ENCODE data around the gene RAP1GAP2. TPM values are rescaled to one million over a fixed set of nuclear protein-coding genes. Genes with fewer than 3 reads are reported as not detected.
"Not testable (repeated sequence)": the region's sequence is repeated elsewhere in the genome, so short reads cannot be mapped to it uniquely, and the experiment has no call there.

The RAP1GAP2 gene
- total RNA-seq, 1 donor from 2014 or later: 57.2 TPM

DNA sequence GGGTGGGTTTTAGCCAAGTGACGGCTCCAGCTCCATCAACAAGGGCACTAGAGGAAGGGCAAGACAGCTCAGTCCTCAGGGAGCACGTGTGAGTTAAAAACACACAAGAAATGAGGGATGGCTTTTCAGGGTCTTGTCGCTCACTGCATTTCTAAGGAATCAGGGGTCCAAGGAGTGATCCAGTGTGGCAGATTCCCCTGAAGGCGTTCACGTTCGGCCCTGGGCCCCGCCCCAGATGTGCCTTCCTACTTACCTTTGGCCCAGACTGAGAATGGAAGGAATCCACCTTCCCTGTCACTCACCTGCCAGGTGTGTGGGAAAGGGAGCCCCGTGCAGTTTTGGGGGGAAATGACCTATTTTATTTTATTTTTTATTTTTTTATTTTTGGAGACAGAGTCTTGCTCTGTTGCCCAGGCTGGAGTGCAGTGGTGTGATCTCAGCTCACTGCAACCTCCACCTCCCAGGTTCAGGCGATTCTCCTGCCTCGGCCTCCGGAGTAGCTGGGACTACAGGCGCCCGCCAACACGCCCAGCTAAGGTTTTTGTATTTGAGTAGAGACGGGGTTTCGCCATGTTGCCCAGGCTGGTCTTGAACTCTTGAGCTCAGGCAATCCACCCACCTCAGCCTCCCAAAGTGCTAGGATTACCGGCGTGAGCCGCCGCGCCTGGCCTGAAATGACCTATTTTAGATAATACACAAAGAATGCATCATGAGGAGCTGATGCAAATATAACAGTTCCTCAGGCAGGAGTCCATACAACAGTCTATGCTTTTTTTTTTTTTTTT, 195.3 kb downstream of the RAP1GAP2 start:
- ATAC-seq; DNase-seq (ENCODE audit: missing footprints); intact Hi-C loops (cut with DNase I): not testable (repeated sequence)

DNA sequence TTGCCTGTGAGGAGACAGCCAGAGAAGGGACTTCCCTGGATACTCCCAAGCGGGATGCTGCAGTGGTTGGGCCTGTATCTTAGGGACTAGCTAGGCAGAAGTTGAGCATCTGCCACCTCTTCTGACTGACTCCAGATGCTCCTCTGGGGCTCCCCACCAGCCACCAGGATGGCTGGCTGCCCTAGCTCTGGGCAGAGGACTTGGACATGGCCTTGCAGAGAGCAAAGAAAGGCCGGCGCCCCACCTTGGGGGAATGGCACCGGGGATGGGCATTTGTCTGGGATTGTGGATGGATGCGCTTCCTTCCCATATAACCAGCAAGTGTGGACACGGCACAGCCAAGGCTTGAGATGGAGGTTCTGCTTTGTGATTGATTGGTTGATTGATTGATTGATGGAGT, 198.2 kb downstream of the RAP1GAP2 start:
- ATAC-seq (no peak), DNase-seq (ENCODE audit: missing footprints) (no peak)
- intact Hi-C loops (cut with DNase I): no loop called here

DNA sequence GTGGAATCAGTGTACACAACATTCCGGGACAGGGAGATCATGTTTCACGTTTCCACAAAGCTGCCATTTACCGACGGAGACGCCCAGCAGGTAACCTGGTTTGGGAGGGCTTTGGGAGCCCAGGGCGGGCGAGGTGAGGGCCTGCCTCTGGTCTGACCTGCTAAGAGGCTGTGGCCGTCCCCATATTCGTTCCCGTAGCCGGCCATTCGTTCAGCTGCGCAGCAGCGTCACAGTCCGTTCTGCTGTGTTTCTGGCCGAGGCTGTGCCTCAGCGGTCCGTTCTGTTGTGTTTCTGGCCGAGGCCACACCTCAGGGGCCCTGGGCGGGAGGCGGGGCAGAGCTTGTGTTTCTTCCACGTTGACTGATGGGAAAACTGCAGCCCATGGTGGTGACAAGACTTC, 199.1 kb downstream of the RAP1GAP2 start:
- DNase-seq (ENCODE audit: missing footprints) (no peak), ATAC-seq (no peak)

DNA sequence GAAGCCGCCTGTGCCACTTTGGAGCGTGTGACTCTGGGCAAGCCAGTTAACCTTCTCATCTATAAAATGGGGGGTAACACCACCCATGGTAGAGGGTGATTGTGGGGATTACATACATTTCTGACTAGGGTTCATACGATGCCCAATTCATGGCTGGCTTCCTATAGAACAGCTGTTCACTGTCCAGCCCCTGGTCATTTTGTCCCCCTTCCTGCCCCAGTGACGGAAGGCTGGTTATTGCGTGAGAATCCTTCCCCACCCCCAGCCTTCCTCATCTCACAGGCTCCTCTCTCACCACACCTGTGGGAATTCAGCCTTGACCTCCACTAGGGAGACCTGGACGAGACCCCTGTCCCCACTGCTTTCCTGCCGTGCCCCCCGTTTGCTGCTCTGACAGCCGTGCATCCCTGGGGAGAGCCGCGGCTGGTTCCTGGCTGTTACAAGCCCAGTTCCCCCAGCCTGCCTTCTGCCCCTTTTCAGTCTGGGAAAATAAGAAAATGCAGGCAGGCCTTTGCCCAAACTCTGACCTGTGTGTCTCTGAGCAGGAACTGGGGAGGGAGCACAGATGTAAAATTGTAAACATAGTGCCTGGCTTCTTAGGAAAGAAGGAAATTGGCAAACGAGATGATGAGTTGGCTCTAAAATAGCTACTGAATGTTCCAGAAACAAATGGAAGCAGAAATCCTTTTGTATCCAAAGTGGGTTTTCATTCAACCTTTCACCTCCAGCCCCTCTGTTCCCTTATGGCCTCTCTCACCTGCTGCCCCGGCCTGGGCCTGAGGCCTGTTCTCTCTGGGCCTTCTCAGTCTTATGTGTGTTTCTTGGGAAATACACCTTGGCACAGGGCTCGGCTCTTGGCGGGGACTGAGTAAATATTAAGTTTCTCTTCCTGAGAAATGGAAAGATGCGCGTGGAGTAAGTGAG, 199.9 kb downstream of the RAP1GAP2 start:
- no peak for ATAC-seq
- no peak for DNase-seq (ENCODE audit: missing footprints)
- intact Hi-C loops (cut with DNase I): no loop called here

More for the DNA sequence above, 199.1 kb downstream of the RAP1GAP2 start:
- intact Hi-C loops (cut with DNase I): no loop called here

DNA sequence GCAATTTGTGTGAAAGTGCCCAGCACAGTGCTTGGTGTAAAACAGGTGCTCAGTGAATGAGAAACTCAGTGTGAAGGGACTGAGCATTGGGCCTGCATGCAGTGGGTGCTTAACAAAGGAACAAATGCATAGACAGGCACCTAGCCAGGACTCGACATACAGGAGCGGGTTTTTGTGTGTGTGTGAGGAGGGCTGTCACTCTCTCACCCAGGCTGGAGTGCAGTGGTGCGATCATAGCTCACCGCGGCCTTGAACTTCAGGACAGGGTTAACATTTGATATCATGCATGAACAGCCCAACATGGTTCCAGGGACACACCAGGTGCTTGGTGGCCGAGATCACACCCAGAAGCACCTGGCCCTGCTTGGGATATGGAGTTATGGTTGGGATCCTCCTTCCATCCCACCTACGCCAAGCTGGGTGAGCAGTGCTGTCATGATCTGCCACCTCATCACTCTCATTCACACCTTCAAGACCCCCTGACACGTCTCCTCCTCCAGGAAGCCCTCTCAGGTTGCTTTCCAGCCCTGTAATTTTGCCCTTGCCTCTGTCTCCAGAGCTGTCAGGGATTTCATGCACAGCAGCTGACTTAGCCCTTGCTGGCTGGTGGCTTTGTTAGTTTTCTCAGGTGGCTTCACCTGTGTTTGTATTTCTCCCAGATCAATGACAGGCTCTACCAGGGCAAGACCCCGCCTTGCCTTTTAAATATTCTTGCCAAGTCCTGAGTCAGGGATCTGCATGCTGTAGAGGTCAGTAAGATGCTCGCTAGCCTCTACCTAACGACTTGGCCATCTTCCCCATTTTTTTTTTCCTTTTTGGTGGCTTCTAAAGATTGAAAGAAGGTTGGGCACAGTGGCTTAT, 200.8 kb downstream of the RAP1GAP2 start:
- intact Hi-C loops (cut with DNase I): no loop called here
- no peak for ATAC-seq

DNA sequence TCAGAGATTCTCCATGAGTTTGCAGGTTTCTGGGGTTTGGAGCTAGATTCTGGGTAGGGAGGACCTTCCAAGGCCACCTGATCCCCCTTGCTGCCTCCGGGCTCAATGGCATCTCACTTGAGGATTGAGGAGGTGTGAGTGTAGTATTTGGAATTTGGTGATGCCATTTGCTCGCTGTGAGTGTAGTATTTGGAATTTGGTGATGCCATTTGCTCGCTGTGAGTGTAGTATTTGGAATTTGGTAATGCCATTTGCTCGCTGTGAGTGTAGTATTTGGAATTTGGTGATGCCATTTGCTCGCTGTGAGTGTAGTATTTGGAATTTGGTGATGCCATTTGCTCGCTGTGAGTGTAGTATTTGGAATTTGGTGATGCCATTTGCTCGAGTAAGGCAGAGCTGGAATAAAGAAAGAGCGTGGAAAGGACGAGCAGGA, 202.2 kb downstream of the RAP1GAP2 start:
- DNase-seq (ENCODE audit: missing footprints); intact Hi-C loops (cut with DNase I); ATAC-seq: not testable (repeated sequence)

More for the DNA sequence above, 200.8 kb downstream of the RAP1GAP2 start:
- DNase-seq (ENCODE audit: missing footprints): no peak

DNA sequence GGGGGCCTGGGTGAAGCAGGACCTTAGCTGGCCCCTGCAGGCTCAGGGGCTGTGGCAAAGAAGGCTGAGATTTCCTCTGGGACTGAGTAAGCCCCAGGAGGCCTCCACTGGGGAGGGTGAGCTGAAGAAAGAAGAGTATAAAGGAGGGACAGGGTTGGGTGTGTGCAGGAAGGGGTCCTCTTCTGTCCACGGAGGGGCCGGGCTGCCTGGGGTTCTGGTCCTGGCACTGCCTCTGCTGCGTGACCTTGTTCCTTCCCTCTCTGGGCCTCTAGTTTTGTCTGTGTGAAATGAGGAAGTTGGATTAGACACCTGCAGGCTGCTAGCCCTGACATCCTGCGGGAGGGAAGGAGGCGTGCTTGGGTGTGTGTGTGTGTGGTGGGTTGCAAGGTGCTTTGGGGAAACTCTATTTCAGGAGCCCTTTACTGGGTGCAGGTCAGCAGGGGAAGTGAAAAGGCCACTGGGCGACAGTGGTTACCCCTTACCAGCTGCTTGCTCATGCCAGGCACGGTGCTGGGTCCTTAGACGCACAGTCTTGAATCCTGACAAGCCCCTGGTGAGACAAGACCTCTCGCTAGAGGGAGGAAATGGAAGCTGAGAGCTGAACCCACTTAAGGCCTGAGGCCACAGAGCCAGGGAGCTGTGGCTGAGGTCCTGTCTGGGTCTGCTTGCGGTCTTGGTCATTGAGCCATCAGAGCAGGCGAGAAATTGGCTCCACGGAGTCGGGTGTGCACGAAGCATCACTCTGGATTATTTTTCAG, 206.5 kb downstream of the RAP1GAP2 start:
- DNase-seq (ENCODE audit: missing footprints): no peak
- ATAC-seq: no peak
- intact Hi-C loops (cut with DNase I): no loop called here

DNA sequence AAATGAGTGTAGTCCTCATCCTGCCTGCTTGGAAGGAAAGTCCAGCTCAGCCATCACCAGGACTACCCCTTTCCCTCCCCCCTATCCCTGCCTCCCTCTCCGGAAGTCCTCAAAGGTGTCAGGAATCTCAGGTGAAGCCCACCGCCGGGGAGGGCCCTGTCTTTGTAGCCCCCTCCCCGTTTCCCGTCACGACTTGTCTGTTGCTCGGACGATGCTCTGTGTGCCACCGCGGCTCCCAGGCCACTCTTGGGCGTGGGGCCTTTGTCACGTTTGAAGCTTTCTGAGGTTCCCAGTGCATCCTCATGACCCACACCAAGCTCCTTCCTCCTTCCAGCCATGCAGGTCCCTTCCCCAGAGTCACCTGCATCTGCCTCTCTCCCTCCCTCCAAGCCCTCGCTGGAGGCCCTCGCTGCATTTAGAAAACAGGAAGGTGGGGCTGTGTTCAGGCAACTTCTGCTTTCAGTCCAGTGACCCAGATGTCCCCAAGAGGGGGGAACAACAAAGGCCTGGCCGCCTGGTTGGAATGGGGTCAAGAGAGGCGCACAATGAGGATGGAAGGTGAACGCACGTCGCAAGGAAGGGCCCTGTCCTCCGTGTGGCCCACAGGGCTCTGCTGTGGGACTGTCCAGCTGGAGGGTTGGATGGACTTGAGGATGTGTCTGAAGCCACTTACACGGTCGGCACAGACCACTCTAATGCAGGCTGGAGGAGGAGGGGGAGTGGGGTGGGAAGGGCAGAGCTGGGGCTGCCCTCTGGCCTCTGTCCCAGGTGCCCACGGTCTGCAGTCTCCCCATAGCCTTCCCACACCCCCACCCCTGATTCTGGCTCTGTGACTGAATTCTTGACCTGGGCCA, 207.3 kb downstream of the RAP1GAP2 start:
- peak; percentile 76 for DNase-seq (ENCODE audit: missing footprints)
- ATAC-seq: peak; percentile 21
- intact Hi-C loops (cut with DNase I): loop anchor here (1.0 to 2.0 kb wide), 3 partner anchors 26 to 151 kb away; no protein-coding TSS in a partner anchor

DNA sequence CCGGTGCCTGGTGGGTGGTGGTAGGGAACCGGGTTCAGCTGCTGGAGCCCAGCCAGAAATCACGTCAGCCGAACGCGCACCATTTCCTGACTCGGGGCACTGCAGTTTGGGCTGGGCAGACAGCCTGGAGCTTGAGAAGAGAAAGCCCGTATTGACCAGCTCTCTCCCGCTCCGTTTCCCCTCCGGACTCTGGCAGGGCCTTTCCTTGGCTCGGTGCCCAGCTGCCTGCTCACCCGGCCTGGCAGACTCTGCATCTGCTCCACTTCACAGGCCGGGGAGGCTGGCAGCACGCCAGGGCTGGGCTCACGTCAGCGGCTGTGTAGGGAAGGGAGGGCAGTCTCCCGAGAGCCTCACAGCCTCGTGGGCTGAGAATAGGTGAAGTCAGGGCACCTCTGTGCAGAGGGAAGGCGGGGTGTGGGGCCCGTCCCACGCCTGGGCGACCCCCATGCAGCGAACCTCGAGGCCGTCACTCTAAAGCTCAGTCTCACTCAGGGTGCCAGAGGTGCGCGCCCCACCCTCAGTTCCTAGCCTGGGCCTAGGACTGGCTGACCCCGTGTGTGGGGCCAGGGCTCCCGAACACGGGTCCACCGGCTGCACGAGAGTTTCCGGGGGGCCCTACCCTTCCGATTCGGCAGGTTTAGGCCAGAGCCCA, 208.0 kb downstream of the RAP1GAP2 start:
- DNase-seq (ENCODE audit: missing footprints) (peak; percentile 99), ATAC-seq (peak; percentile 96)
- intact Hi-C loops (cut with DNase I): loop anchor here (1.0 to 2.0 kb wide), 3 partner anchors 25 to 151 kb away; no protein-coding TSS in a partner anchor

DNA sequence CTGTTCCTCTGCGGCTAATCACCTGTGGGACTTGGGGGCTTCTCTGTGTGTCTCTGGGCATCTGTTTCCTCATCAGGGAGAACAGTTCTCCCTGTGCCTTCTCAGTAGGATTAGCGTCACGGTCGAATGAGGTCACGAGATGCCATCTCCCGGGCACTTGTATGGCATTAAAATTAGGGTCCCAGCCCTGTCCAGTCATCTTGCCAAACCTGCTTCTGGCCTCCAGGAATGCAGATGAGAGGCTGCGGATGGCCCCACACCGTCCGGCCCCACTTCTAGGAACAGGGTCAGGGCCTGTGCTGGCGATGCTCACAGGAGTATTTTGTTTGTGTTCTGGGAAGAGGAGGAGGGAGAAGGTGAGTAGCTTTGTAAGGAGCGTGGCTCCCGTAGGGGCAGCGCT, 208.7 kb downstream of the RAP1GAP2 start:
- no peak for DNase-seq (ENCODE audit: missing footprints)
- intact Hi-C loops (cut with DNase I): loop anchor here (1.0 to 2.0 kb wide), 3 partner anchors 24 to 152 kb away; no protein-coding TSS in a partner anchor
- ATAC-seq: no peak

DNA sequence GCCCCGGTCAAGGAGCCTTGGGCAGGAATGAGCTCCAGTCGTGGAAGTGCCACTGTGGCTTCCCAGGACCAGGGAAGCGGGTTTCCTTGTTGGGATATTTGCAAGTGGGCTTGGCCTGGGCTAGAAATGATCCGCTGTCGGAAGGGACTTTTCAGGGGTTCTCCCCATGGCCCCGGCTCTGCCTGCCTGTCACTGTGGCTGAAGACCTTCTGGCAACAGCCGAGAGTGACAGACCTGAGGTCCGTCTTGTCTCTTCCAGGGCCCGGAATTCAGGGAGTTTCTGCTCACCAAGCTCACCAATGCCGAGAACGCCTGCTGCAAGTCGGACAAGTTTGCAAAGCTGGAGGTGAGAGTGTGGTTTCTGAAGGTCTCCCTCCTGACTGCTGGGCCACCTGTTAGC, 209.5 kb downstream of the RAP1GAP2 start:
- intact Hi-C loops (cut with DNase I): loop anchor here (2.0 kb wide), 1 partner anchor 153 kb away; no protein-coding TSS in a partner anchor
- no peak for DNase-seq (ENCODE audit: missing footprints)
- ATAC-seq: no peak

DNA sequence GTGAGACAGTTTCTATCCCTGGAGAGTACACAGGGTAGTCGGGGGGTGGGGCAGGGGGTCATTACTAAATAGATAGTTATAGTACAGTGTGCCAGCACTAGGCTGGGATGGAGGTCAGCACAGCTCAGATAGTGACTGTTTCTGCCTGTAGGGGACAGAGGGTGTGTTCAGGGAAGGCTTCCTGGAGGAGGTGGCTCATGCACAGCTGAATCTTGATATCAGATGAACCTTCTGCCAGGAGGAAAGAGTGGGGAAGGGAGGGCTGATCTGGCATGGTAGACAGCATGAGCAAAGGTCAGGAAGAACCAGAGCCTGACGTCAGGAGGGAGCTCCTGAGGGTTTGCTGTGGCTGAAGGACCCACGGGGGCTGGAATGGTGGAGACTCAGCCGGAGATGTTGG, 210.6 kb downstream of the RAP1GAP2 start:
- intact Hi-C loops (cut with DNase I): no loop called here
- ATAC-seq: no peak
- no peak for DNase-seq (ENCODE audit: missing footprints)

DNA sequence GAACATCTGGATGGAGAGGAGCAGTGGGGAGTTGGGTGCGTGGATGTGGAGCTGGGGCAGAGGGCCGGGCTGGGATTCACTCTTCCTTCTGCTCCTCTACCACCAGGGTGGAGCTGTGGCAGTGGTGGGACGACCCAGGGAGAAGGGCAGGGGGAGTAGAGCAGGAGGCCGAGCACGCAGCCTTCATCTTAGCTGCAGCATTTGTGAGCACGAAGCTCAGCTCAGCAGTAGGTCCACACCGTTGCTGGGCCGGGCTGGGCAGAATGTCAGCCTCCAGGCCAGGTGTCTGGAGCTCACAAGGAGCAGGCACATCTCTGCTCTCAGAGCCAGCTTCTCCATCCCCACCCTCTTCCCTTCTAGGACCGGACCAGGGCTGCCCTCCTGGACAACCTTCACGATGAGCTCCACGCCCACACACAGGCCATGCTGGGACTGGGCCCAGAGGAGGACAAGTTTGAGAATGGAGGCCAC, 211.4 kb downstream of the RAP1GAP2 start:
- intact Hi-C loops (cut with DNase I): no loop called here
- ATAC-seq (no peak), DNase-seq (ENCODE audit: missing footprints) (no peak)

DNA sequence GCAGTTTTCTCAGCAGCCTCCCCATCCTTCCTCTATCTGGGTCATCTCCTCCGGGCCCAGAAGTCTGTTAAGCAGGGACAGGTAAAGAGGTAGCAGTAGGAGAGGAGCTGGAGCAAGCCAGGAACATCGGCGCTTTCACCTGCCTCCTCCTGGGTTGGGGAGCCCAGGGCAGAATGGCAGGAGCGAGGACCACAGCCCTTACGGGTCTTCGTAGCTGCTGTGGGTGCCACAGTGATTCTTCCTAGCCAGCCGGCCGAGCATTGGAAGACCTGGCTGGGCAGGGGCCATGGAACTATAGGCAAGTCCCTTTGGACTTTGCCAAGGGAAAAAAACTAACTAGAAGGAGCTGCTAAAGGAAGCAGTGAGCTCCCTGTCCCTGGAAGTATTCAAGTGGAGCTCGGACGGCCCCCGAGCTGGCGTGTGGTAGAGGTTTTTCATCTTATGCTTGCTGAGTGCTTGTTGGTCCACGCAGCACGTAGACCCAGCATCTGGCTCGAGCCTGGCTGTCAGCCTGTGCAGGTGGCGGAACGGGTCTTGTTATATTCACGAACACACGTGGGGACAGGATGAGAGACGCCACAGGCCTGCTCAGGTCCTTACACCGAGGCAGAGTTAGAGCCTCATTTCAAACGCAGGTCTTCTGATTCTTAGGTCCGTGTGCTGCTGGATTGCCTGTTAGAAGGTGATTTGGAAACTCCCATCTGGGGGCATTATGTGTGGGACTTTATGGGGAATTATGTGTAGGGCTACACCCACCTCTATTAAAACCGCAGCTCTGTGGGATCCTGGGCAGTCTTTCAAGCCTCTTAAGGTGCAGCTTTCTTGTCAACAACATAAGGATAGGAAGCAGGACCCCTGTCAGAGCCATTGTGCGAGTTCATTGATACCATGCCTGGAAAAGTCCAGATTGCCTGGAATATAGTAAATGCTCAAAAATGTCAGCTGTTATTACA, 212.4 kb downstream of the RAP1GAP2 start:
- ATAC-seq (no peak), DNase-seq (ENCODE audit: missing footprints) (no peak)
- intact Hi-C loops (cut with DNase I): no loop called here

DNA sequence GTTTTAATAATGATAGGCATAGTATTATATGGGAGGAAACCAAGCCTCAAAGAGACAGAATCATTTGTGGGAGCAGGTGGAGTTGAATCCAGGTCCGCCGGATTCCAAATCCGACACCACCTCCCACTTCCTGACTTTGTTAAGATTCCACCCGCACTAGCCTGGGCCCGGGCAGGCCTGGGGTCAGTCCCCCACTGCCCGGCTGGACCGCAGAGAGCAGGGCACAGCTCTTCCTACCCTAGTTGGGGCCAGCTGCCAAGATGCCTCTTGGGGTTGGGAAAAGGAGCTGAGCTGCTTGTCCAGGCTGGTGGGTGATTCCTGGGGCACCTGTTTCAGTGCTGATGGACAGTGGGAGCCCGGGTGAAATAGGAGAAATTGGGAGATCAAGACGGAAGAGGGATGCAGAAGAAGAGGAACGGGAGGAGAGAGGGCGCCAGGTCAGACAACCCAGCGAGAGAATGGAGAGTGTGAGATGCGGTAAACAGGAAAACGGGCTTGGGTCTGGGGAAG, 213.2 kb downstream of the RAP1GAP2 start:
- DNase-seq (ENCODE audit: missing footprints): no peak
- no peak for ATAC-seq
- intact Hi-C loops (cut with DNase I): no loop called here
